GM12878 (cell line): Measurements from ENCODE around the gene AIF1. TPM values are rescaled to one million over a fixed set of nuclear protein-coding genes. Genes with fewer than 3 reads are reported as not detected.
A peak's percentile ranks its signal among the peaks of the same experiment; 100 is the strongest.

ENCODE experiments used
- ATAC-seq: fragments of 200-7000 bp; cut with Tn5 transposase; 3 replicates; pipeline ENCODE4 v1.9.1; 2020; ENCODE audit warnings: mild to moderate bottlenecking, moderate library complexity
- BruUV-seq: library from RNA; stranded (reverse); fragments of 400-500 nt; replicated peaks from 2 replicates; lab custom pipeline; 2021; lab: Mats Ljungman, UMichigan
- CTCF ChIA-PET: fragments of 300-600 bp; sonication (Branson Sonifier 250); formaldehyde crosslinking; extraction: SDS; loops from one replicate; lab custom pipeline; 2021; ENCODE audit warnings: inconsistent platforms; lab: Yijun Ruan, JAX
- POLR2A ChIA-PET: fragments of 350-600 bp; formaldehyde crosslinking; extraction: SDS; loops from one replicate; lab custom pipeline; 2021; ENCODE audit warnings: inconsistent platforms; lab: Charles Lee
- RAD21 ChIA-PET: fragments of 300-600 bp; sonication (Branson Sonifier 250); formaldehyde crosslinking; loops from one replicate; lab custom pipeline; 2023; ENCODE audit warnings: antibody characterized with exemption; ENCODE audit not compliant: unreplicated experiment; lab: Charles Lee
- SMC1A ChIA-PET: fragments of 300-600 bp; sonication (Branson Sonifier 250); formaldehyde crosslinking; loops from one replicate; lab custom pipeline; 2023; ENCODE audit not compliant: unreplicated experiment, uncharacterized antibody; lab: Charles Lee
- DNase-seq: peaks from one replicate; pipeline ENCODE4 v3.0.0-alpha.2; 2011; ENCODE audit warnings: low read depth, low spot score
- FAIRE-seq: peaks from 3 replicates; lab custom pipeline; 2011; peaks lifted over from hg19 to GRCh38; lab: Jason Lieb, UNC
- H2AFZ ChIP-seq: 2 replicates; pipeline ENCODE4 v1.6.0; 2011; ENCODE audit warnings: low read depth, low read length, control low read depth; ENCODE audit not compliant: control insufficient read depth
- H3K27ac ChIP-seq: 2 replicates; pipeline ENCODE4 v1.5.1; 2011; ENCODE audit warnings: control low read depth; ENCODE audit not compliant: control insufficient read depth, insufficient read depth
- H3K27me3 ChIP-seq, 2 experiments: replicated peaks in 1 of 2; 2 replicates each; pipeline versions ENCODE4 v1.6.0 to v1.6.1; 2011; ENCODE audit warnings: low read length in 1 of 2; ENCODE audit not compliant: control insufficient read depth in 2 of 2, insufficient read depth in 2 of 2
- H3K36me3 ChIP-seq, 2 experiments: 2 replicates each; pipeline ENCODE4 v1.5.1; 2011; ENCODE audit warnings: low read length in 1 of 2; ENCODE audit not compliant: control insufficient read depth in 2 of 2, insufficient read depth in 2 of 2
- H3K4me1 ChIP-seq: 2 replicates; pipeline ENCODE4 v1.6.1; 2011; ENCODE audit warnings: mild to moderate bottlenecking, low read length, moderate library complexity, mixed read lengths; ENCODE audit not compliant: control insufficient read depth, insufficient read depth
- H3K4me2 ChIP-seq: 2 replicates; pipeline ENCODE4 v1.6.0; 2011; ENCODE audit warnings: control low read depth; ENCODE audit not compliant: control insufficient read depth, insufficient read depth
- H3K4me3 ChIP-seq: fragments of 200-600 bp; sonication (generic); 2 replicates; pipeline ENCODE4 v1.5.1; 2016
- H3K79me2 ChIP-seq: 2 replicates; pipeline ENCODE4 v1.6.0; 2011; ENCODE audit warnings: low read length; ENCODE audit not compliant: control insufficient read depth, insufficient read depth
- H3K9ac ChIP-seq: 2 replicates; pipeline ENCODE4 v1.8.0; 2011; ENCODE audit warnings: low read length, control low read depth, mixed read lengths; ENCODE audit not compliant: control insufficient read depth, insufficient read depth
- H3K9me3 ChIP-seq: replicated peaks from 3 replicates; pipeline ENCODE4 v1.5.1; 2011; ENCODE audit warnings: mild to moderate bottlenecking, low read length; ENCODE audit not compliant: control insufficient read depth, insufficient read depth
- H4K20me1 ChIP-seq: 2 replicates; pipeline ENCODE4 v1.6.0; 2011; ENCODE audit not compliant: control insufficient read depth, insufficient read depth
- BCL3 ChIP-seq: IDR thresholded peaks from 2 replicates; pipeline ENCODE4 v1.6.1; 2011; ENCODE audit warnings: borderline replicate concordance, low read depth, mild to moderate bottlenecking, moderate library complexity, low read length; ENCODE audit not compliant: insufficient read depth, poor library complexity, severe bottlenecking
- BCLAF1 ChIP-seq: fragments of 450-650 bp; IDR thresholded peaks from 2 replicates; pipeline ENCODE4 v1.6.1; 2017; ENCODE audit warnings: antibody characterized with exemption, mild to moderate bottlenecking, moderate library complexity
- BHLHE40 ChIP-seq, 2 experiments: fragments of 450-650 bp in 1 of 2; IDR thresholded peaks; 2 replicates each; pipeline ENCODE4 v1.6.1; 2011 to 2017; ENCODE audit warnings: low read depth in 2 of 2, borderline replicate concordance in 1 of 2, improper control_type of control experiment in 1 of 2, low read length in 1 of 2, mild to moderate bottlenecking in 1 of 2
- CBFB ChIP-seq: IDR thresholded peaks from 2 replicates; pipeline ENCODE4 v1.6.1; 2016; ENCODE audit warnings: antibody characterized with exemption, low read depth
- CREB1 ChIP-seq: IDR thresholded peaks from 2 replicates; pipeline ENCODE4 v1.6.1; 2012; ENCODE audit warnings: low read depth, mild to moderate bottlenecking, inconsistent platforms
- IKZF2 ChIP-seq, 2 experiments: fragments of 450-650 bp; IDR thresholded peaks; 2 replicates each; pipeline ENCODE4 v1.6.1; 2017; ENCODE audit warnings: mild to moderate bottlenecking in 2 of 2, moderate library complexity in 2 of 2
- JUND ChIP-seq: IDR thresholded peaks from 2 replicates; pipeline ENCODE4 v1.6.1; 2012; ENCODE audit warnings: low read depth, mild to moderate bottlenecking, low read length, improper control_type of control experiment, moderate library complexity
- KAT2A ChIP-seq: conservative IDR thresholded peaks from 2 replicates; pipeline ENCODE4 v1.6.1; 2011; ENCODE audit warnings: low read depth, low read length; ENCODE audit not compliant: control insufficient read depth
- MEF2A ChIP-seq: IDR thresholded peaks from 2 replicates; pipeline ENCODE4 v1.6.1; 2011; ENCODE audit warnings: low read depth, mild to moderate bottlenecking, low read length, moderate library complexity; ENCODE audit not compliant: insufficient read depth
- NFYA ChIP-seq: IDR thresholded peaks from 2 replicates; pipeline ENCODE4 v1.6.1; 2011; ENCODE audit warnings: low read depth, mild to moderate bottlenecking, low read length, improper control_type of control experiment, borderline replicate concordance
- SIN3A ChIP-seq: IDR thresholded peaks from 2 replicates; pipeline ENCODE4 v1.6.1; 2012; ENCODE audit warnings: low read depth, low read length, improper control_type of control experiment
- TCF7 ChIP-seq: IDR thresholded peaks from 2 replicates; pipeline ENCODE4 v1.6.1; 2014; ENCODE audit warnings: antibody characterized with exemption, borderline replicate concordance
- WGBS: methylation state at CpG from one replicate; pipeline ENCODE4 v1.1.6; 2016; ENCODE audit warnings: low lambda C conversion rate; ENCODE audit not compliant: insufficient replicate concordance, insufficient coverage; ENCODE audit errors: missing lambda C conversion rate; 5-methylcytosine and 5-hydroxymethylcytosine counted together
- in situ Hi-C: fragments of 300-500 bp; cut with MboI; formaldehyde crosslinking; loops from 9 replicates; pipeline ENCODE4 v1.14.3; 2018; ENCODE audit warnings: mixed read lengths
- intact Hi-C: fragments of 100-400 bp; cut with micrococcal nuclease; formaldehyde crosslinking; loops from one replicate; pipeline ENCODE4 v1.14.2; 2022; ENCODE audit not compliant: unreplicated experiment
- polyA plus RNA-seq, 11 experiments: library from polyadenylated mRNA; depleted of rRNA in 4 of 11; unstranded in 6 of 11; stranded (reverse) in 5 of 11; fragments of >200 nt; fragmentation: Nextera tagmentation in 4 of 11; fragmentation: Illumina TruSeq in 1 of 11; extraction: Ambion mirVana in 4 of 11; extraction: Trizol in 1 of 11; gene quantifications; 1 replicate in 1 of 11; 2 replicates in 10 of 11; pipeline versions ENCODE4 v1.2.1 to v1.2.3, GENCODE V29; 2011 to 2016; ENCODE audit warnings: inconsistent platforms in 2 of 11, missing spikeins in 2 of 11, low read depth in 1 of 11
- total RNA-seq, 4 experiments: library from RNA; depleted of rRNA in 3 of 4; stranded (reverse); fragments of >200 nt in 3 of 4; fragmentation: Illumina TruSeq in 1 of 4; extraction: Trizol in 1 of 4; gene quantifications; 2 replicates each; pipeline versions ENCODE4 v1.2.1 to v1.2.3, GENCODE V29; 2013 to 2021
- TF ChIP-seq, protein P1 (sequence below): fragments of 450-650 bp; IDR thresholded peaks from 2 replicates; pipeline ENCODE4 v1.6.1; 2017; ENCODE audit warnings: mild to moderate bottlenecking, low read depth, inconsistent platforms; ENCODE audit not compliant: poor library complexity, severe bottlenecking
- TF ChIP-seq, protein P2 (sequence below): IDR thresholded peaks from 2 replicates; pipeline ENCODE4 v1.6.1; 2012; ENCODE audit warnings: low read depth, low read length, improper control_type of control experiment

AIF1 gene
- total and polyA plus RNA-seq, 10 of the 15 experiments (the other 5 are each of a cell fraction or from before 2014, with no cell fraction given): 1.9 to 256 (median 134) TPM

DNA sequence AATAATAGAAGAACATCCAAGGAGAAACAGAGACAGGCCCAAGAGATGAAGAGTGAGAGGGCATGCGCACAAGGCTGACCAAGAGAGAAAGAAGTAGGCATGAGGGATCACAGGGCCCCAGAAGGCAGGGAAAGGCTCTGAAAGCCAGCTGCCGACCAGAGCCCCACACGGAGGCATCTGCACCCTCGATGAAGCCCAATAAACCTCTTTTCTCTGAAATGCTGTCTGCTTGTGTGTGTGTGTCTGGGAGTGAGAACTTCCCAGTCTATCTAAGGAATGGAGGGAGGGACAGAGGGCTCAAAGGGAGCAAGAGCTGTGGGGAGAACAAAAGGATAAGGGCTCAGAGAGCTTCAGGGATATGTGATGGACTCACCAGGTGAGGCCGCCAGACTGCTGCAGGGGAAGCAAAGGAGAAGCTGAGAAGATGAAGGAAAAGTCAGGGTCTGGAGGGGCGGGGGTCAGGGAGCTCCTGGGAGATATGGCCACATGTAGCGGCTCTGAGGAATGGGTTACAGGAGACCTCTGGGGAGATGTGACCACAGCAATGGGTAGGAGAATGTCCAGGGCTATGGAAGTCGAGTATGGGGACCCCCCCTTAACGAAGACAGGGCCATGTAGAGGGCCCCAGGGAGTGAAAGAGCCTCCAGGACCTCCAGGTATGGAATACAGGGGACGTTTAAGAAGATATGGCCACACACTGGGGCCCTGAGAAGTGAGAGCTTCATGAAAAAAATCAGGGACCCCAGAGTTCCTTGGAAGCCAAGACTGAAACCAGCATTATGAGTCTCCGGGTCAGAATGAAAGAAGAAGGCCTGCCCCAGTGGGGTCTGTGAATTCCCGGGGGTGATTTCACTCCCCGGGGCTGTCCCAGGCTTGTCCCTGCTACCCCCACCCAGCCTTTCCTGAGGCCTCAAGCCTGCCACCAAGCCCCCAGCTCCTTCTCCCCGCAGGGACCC, 40.6 kb upstream of the AIF1 start:
- H3K27me3 ChIP-seq: no peaks in the 10 kb centered on the region
- ATAC-seq (peak; percentile 1), DNase-seq (no peak), FAIRE-seq (no peak)
- H4K20me1 ChIP-seq: no peaks in the 10 kb centered on the region
- ChIA-PET POLR2A (interaction anchor here (0.9 to 17.1 kb wide), 12 partner anchors 7 to 253 kb away, joined by 3 to 282 read pairs (median 12); partner anchors contain the start of genes ATP6V1G2, DDX39B, HSPA1B and LST1), SMC1A (interaction anchor here (0.6 to 45.5 kb wide), 7 partner anchors 10 to 391 kb away, joined by 3 to 1989 read pairs (median 5); partner anchors contain the start of genes AIF1, ATP6V1G2, DDX39B and LST1), CTCF (interaction anchor here (0.6 to 31.0 kb wide), 8 partner anchors 8 to 191 kb away, joined by 3 to 2098 read pairs (median 4); partner anchors contain the start of genes ATP6V1G2, C6orf47, DDX39B and LST1), RAD21 (interaction anchor here (0.6 to 17.5 kb wide), 13 partner anchors 8 to 256 kb away, joined by 3 to 620 read pairs (median 5); partner anchors contain the start of genes ATP6V1G2, DDX39B, GPANK1 and LST1)
- peak overlapping the region; percentile 91 for H3K4me3 ChIP-seq
- intact Hi-C loops (no loop called here), in situ Hi-C loops (loop anchor here (25.0 kb wide), 2 partner anchors 1038 to 1388 kb away; partner anchors contain the start of genes BRD2 and HLA-DMA)
- H3K4me2 ChIP-seq: peak overlapping the region; percentile 84
- peaks cover 0 to 7% of the 10 kb centered on the region in 2 experiments; a peak in 2 of 4 replicates for H3K36me3 ChIP-seq
- H3K79me2 ChIP-seq: peaks cover 75% of the 10 kb centered on the region
- WGBS: 35% methylated on average over 14 of the region's 14 CpGs
- H2AFZ ChIP-seq: no peak overlapping the region
- H3K9ac ChIP-seq: peak overlapping the region; percentile 82
- no peaks in the 10 kb centered on the region for H3K9me3 ChIP-seq
- H3K4me1 ChIP-seq: peaks cover 53% of the 10 kb centered on the region
- BruUV-seq: no TSS peak
- peak overlapping the region; percentile 96 for H3K27ac ChIP-seq
- TF ChIP-seq CBFB (no peak), BCL3 (peak; percentile 93), BCLAF1 (no peak), CREB1 (no peak), IKZF2 (IDR thresholded peaks at IDR 0.05) (no peak), KAT2A (no peak), MEF2A (0 out of 2 replicates have a peak, but pooled peaks have one; percentile 8), JUND (no peak), TCF7 (no peak), SIN3A (no peak), NFYA (no peak), BHLHE40 (IDR thresholded peaks at IDR 0.05; ENCODE audit: borderline replicate concordance in 1 of 2, low read depth in 2 of 2, low read length in 1 of 2) (0 out of 4 replicates have a peak, but pooled peaks of 1 of the 2 experiments have one; percentile 12)
- TF ChIP-seq, protein P1, sequence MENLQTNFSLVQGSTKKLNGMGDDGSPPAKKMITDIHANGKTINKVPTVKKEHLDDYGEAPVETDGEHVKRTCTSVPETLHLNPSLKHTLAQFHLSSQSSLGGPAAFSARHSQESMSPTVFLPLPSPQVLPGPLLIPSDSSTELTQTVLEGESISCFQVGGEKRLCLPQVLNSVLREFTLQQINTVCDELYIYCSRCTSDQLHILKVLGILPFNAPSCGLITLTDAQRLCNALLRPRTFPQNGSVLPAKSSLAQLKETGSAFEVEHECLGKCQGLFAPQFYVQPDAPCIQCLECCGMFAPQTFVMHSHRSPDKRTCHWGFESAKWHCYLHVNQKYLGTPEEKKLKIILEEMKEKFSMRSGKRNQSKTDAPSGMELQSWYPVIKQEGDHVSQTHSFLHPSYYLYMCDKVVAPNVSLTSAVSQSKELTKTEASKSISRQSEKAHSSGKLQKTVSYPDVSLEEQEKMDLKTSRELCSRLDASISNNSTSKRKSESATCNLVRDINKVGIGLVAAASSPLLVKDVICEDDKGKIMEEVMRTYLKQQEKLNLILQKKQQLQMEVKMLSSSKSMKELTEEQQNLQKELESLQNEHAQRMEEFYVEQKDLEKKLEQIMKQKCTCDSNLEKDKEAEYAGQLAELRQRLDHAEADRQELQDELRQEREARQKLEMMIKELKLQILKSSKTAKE: no peak
- TF ChIP-seq, protein P2, sequence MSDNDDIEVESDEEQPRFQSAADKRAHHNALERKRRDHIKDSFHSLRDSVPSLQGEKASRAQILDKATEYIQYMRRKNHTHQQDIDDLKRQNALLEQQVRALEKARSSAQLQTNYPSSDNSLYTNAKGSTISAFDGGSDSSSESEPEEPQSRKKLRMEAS: no peak
